Mesendoderm (in vitro differentiated cells): ENCODE measurements around the gene BAD.

Experiments used
- DNase-seq: peaks from one replicate; pipeline ENCODE4 v3.0.0; 2013
- H2AK5ac ChIP-seq: 2 replicates; pipeline ENCODE4 v1.6.1; 2013; ENCODE audit warnings: low read length, inconsistent platforms
- H2BK120ac ChIP-seq: 2 replicates; pipeline ENCODE4 v1.6.1; 2013; ENCODE audit warnings: low read depth, mild to moderate bottlenecking, low read length, moderate library complexity, mixed read lengths
- H2BK15ac ChIP-seq: replicated peaks from 2 replicates; pipeline ENCODE4 v1.6.1; 2013; ENCODE audit warnings: low read depth, mild to moderate bottlenecking, moderate library complexity
- H2BK5ac ChIP-seq: 2 replicates; pipeline ENCODE4 v1.6.1; 2013; ENCODE audit warnings: low read length, inconsistent platforms
- H3K18ac ChIP-seq: 2 replicates; pipeline ENCODE4 v1.6.1; 2013; ENCODE audit warnings: mild to moderate bottlenecking, low read length, mixed read lengths
- H3K23ac ChIP-seq: one replicate; pipeline ENCODE4 v1.6.1; 2013; ENCODE audit warnings: low read length
- H3K27ac ChIP-seq: 2 replicates; pipeline ENCODE4 v1.5.1; 2013; ENCODE audit warnings: low read depth, mild to moderate bottlenecking, inconsistent platforms, low read length, moderate library complexity
- H3K27me3 ChIP-seq: 2 replicates; pipeline ENCODE4 v1.6.1; 2013; ENCODE audit warnings: low read length, control low read depth, mild to moderate bottlenecking, inconsistent platforms; ENCODE audit not compliant: insufficient read depth, poor library complexity
- H3K36me3 ChIP-seq: 2 replicates; pipeline ENCODE4 v1.6.1; 2013; ENCODE audit warnings: low read length, inconsistent platforms; ENCODE audit not compliant: control insufficient read depth, insufficient read depth
- H3K4ac ChIP-seq: one replicate; pipeline ENCODE4 v1.6.1; 2013; ENCODE audit warnings: low read depth, mild to moderate bottlenecking, low read length, moderate library complexity
- H3K4me1 ChIP-seq: 2 replicates; pipeline ENCODE4 v1.6.1; 2013; ENCODE audit warnings: low read depth, low read length, inconsistent platforms; ENCODE audit not compliant: control insufficient read depth
- H3K4me2 ChIP-seq: 2 replicates; pipeline ENCODE4 v1.6.1; 2013; ENCODE audit warnings: low read length
- H3K4me3 ChIP-seq: 2 replicates; pipeline ENCODE4 v1.5.1; 2013; ENCODE audit warnings: mild to moderate bottlenecking, low read length
- H3K56ac ChIP-seq: one replicate; pipeline ENCODE4 v1.6.1; 2013; ENCODE audit warnings: low read length
- H3K79me1 ChIP-seq: 2 replicates; pipeline ENCODE4 v1.6.1; 2013; ENCODE audit warnings: low read length, inconsistent platforms
- H3K79me2 ChIP-seq: 2 replicates; pipeline ENCODE4 v1.6.1; 2013; ENCODE audit warnings: mild to moderate bottlenecking, low read length; ENCODE audit not compliant: control insufficient read depth, insufficient read depth
- H3K9ac ChIP-seq: 2 replicates; pipeline ENCODE4 v1.6.1; 2013; ENCODE audit warnings: low read length, inconsistent platforms
- H4K5ac ChIP-seq: one replicate; pipeline ENCODE4 v1.6.1; 2013; ENCODE audit warnings: low read length
- H4K8ac ChIP-seq: one replicate; pipeline ENCODE4 v1.6.1; 2013; ENCODE audit warnings: low read depth, mild to moderate bottlenecking, control low read depth, low read length, moderate library complexity
- WGBS: extraction: QIAGEN DNeasy Blood & Tissue Kit; methylation state at CpG from one replicate; pipeline ENCODE4 v1.1.7; 2013; ENCODE audit warnings: low lambda C conversion rate, missing lambda C conversion rate; ENCODE audit not compliant: insufficient coverage; ENCODE audit errors: extremely low coverage; 5-methylcytosine and 5-hydroxymethylcytosine counted together

BAD gene

DNA sequence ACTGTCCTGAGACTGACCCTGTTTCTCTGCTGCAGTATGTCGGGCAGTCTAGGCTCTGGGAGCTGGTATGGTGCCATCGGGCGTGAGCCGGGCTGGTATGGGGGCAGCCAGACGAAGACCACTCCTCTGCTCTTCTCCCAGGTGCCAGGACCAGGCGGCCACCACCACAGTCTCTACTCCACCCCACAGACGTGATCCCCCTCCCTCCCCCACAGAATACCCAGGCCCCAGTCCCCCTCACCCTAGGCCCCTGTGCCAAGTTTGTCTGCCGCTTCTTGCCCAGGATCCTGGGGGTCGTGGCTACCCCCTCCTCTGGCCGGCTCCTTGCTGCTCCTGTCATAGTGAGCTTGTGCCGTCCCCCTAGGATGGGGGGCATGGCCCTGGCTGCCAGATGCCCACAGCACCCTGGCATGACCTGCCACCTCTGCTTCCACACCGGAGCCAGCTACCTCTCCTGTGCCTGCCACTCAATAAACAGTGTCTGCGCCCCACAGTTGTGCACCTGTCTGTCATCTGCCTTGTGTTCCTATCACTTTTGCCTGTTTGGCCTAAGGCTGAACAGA lies 4.6 kb upstream of the BAD start:
- Histone ChIP-seq H3K79me1 (no peaks in the 10 kb centered on the region), H2BK15ac (no peak overlapping the region), H3K56ac (no peak overlapping the region), H3K27ac (no peak overlapping the region), H3K4me3 (no peak overlapping the region), H3K79me2 (no peaks in the 10 kb centered on the region), H2AK5ac (no peak overlapping the region), H3K4me1 (peaks cover 4% of the 10 kb centered on the region), H2BK5ac (no peak overlapping the region), H4K5ac (no peak overlapping the region), H3K27me3 (peaks cover 39% of the 10 kb centered on the region), H3K36me3 (no peaks in the 10 kb centered on the region), H4K8ac (no peak overlapping the region), H3K23ac (no peak overlapping the region), H2BK120ac (no peak overlapping the region), H3K18ac (no peak overlapping the region), H3K4ac (no peak overlapping the region), H3K9ac (no peak overlapping the region), H3K4me2 (no peak overlapping the region)
- no CpG with 5 or more reads among the region's 13 CpGs for WGBS
- DNase-seq = no peak

DNA sequence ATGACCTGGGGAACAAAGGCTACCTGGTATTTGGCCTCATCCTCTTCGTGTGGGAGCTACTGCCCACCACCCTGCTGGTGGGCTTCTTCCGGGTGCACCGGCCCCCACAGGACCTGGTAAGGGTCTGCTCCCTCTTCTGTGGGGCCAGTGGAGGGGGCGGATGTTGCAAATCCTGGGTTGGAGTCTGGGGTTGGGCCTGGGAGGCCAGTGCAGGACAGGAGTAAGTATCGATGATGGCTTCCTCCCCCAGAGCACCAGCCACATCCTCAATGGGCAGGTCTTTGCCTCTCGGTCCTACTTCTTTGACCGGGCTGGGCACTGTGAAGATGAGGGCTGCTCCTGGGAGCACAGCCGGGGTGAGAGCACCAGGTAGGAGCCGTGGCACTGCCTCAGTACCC lies 3.9 kb upstream of the BAD start:
- no peak for DNase-seq
- no peaks in the 10 kb centered on the region for H3K79me1 ChIP-seq
- no peak overlapping the region for H4K5ac ChIP-seq
- H3K27me3 ChIP-seq = peaks cover 33% of the 10 kb centered on the region
- H2AK5ac ChIP-seq = no peak overlapping the region
- H2BK15ac ChIP-seq = no peak overlapping the region
- no peak overlapping the region for H3K27ac ChIP-seq
- no peak overlapping the region for H3K4ac ChIP-seq
- no peak overlapping the region for H4K8ac ChIP-seq
- H3K4me3 ChIP-seq = no peak overlapping the region
- no peak overlapping the region for H3K23ac ChIP-seq
- no peaks in the 10 kb centered on the region for H3K79me2 ChIP-seq
- no CpG with 5 or more reads among the region's 9 CpGs for WGBS
- H3K36me3 ChIP-seq = no peaks in the 10 kb centered on the region
- H3K4me1 ChIP-seq = peaks cover 6% of the 10 kb centered on the region
- no peak overlapping the region for H3K18ac ChIP-seq
- no peak overlapping the region for H2BK5ac ChIP-seq
- H3K4me2 ChIP-seq = no peak overlapping the region
- no peak overlapping the region for H2BK120ac ChIP-seq
- no peak overlapping the region for H3K9ac ChIP-seq
- no peak overlapping the region for H3K56ac ChIP-seq

DNA sequence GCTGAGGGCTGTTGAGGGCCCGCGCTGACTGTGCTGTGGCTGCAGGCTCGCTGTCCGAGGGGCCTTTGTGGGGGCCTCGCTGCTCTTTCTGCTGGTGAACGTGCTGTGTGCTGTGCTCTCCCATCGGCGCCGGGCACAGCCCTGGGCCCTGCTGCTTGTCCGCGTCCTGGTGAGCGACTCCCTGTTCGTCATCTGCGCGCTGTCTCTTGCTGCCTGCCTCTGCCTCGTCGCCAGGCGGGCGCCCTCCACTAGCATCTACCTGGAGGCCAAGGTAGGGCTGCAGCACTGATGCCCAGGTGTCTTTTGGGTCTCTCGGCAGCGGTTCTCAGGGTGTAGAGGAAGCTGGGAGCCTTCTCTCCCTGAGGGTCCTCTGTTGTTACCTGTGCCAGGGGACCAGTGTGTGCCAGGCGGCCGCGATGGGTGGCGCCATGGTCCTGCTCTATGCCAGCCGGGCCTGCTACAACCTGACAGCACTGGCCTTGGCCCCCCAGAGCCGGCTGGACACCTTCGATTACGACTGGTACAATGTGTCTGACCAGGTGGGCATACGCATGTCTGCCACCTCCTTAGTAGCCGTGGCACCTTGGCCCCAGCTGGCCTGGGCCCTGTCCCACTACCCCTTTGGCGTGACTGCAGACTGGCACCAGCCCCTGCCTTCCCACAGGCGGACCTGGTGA lies 3.3 kb upstream of the BAD start:
- Histone ChIP-seq H3K23ac (no peak overlapping the region), H3K36me3 (no peaks in the 10 kb centered on the region), H4K5ac (no peak overlapping the region), H3K79me2 (no peaks in the 10 kb centered on the region), H2BK15ac (no peak overlapping the region), H3K9ac (no peak overlapping the region), H3K27ac (no peak overlapping the region), H2BK120ac (no peak overlapping the region), H4K8ac (no peak overlapping the region), H3K4me3 (no peak overlapping the region), H3K18ac (no peak overlapping the region), H3K4ac (no peak overlapping the region), H2BK5ac (no peak overlapping the region), H3K4me2 (no peak overlapping the region), H3K4me1 (peaks cover 6% of the 10 kb centered on the region), H3K79me1 (no peaks in the 10 kb centered on the region), H2AK5ac (no peak overlapping the region), H3K27me3 (peaks cover 28% of the 10 kb centered on the region), H3K56ac (no peak overlapping the region)
- WGBS = no CpG with 5 or more reads among the region's 33 CpGs
- no peak for DNase-seq

DNA sequence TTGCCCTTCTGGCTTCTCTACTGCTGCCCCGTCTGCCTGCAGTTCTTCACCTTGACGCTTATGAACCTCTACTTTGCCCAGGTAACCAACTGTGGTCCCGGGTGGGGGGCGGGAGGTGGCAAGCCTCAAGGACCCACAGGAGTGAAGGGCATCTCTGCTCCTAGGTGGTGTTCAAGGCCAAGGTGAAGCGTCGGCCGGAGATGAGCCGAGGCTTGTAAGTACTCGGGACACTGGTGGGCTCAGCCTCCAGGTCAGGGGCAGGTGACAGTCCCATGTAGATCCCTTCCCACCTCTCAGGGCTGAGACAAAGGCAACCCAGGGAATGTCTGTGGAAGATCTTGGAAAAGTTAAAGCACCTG lies 2.3 kb upstream of the BAD start:
- no peak overlapping the region for H2BK120ac ChIP-seq
- no peak overlapping the region for H3K4me3 ChIP-seq

DNA sequence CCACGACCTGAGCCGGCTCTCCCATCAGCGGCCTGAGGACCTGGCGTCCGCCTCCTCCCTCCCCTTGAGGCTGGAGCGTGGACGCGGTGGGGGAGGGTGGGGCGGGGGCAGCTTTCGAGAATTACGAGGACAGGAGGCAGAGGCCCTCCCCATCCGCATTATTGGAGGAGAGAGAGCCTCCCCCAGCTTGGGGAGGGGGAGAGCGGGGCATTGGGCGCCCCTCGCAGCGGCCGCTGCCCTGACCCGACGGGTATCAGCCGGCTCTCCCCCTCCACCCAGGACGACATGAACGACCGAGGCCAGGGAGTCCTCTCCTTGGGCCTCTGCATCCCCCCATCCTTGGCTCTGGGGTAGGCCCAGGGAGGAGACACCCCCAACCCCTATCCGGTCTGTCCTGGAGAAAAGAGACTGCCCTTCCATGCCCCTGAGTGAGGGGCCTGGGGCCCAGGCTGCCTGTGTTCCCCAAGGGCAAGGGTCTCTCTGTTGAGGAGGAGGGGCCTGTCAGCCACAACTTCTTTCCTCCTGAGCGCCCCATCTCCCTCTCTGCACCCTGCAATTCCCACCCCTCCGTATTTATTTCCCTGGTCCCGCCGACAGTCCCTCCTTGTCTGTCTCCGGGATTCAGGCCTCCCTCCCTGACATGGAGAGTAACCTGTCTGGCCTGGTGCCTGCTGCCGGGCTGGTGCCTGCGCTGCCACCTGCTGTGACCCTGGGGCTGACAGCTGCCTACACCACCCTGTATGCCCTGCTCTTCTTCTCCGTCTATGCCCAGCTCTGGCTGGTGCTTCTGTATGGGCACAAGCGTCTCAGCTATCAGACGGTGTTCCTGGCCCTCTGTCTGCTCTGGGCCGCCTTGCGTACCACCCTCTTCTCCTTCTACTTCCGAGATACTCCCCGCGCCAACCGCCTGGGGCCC lies 1.7 kb upstream of the BAD start:
- DNase-seq = no peak
- H3K18ac ChIP-seq = peak overlapping the region; percentile 71
- H3K79me2 ChIP-seq = no peaks in the 10 kb centered on the region
- peak overlapping the region; percentile 41 for H3K4ac ChIP-seq
- H2BK5ac ChIP-seq = no peak overlapping the region
- H3K56ac ChIP-seq = peak overlapping the region; percentile 88
- H3K9ac ChIP-seq = peak overlapping the region; percentile 92
- H2BK15ac ChIP-seq = no peak overlapping the region
- WGBS = no CpG with 5 or more reads among the region's 40 CpGs
- peaks cover 6% of the 10 kb centered on the region for H3K4me1 ChIP-seq
- H3K23ac ChIP-seq = peak overlapping the region; percentile 11
- H4K8ac ChIP-seq = no peak overlapping the region
- no peaks in the 10 kb centered on the region for H3K79me1 ChIP-seq
- peak overlapping the region; percentile 61 for H3K4me2 ChIP-seq
- no peak overlapping the region for H3K27ac ChIP-seq
- H3K36me3 ChIP-seq = no peaks in the 10 kb centered on the region
- no peak overlapping the region for H2AK5ac ChIP-seq
- no peak overlapping the region for H4K5ac ChIP-seq
- H3K27me3 ChIP-seq = peaks cover 11% of the 10 kb centered on the region
- H2BK120ac ChIP-seq = no peak overlapping the region
- H3K4me3 ChIP-seq = peak overlapping the region; percentile 29

More for the DNA sequence above, 2.3 kb upstream of the BAD start:
- H3K4me1 ChIP-seq = peaks cover 6% of the 10 kb centered on the region
- H3K36me3 ChIP-seq = no peaks in the 10 kb centered on the region
- no peak overlapping the region for H3K18ac ChIP-seq
- H3K56ac ChIP-seq = no peak overlapping the region
- H2BK5ac ChIP-seq = no peak overlapping the region
- H4K5ac ChIP-seq = no peak overlapping the region
- H3K27me3 ChIP-seq = peaks cover 17% of the 10 kb centered on the region
- no peak overlapping the region for H3K27ac ChIP-seq
- no peak overlapping the region for H3K4ac ChIP-seq
- no peak for DNase-seq
- H3K79me2 ChIP-seq = no peaks in the 10 kb centered on the region
- H2BK15ac ChIP-seq = no peak overlapping the region
- no peak overlapping the region for H3K4me2 ChIP-seq
- no peak overlapping the region for H3K23ac ChIP-seq
- H3K79me1 ChIP-seq = no peaks in the 10 kb centered on the region
- no peak overlapping the region for H3K9ac ChIP-seq
- no peak overlapping the region for H4K8ac ChIP-seq
- no CpG with 5 or more reads among the region's 9 CpGs for WGBS
- no peak overlapping the region for H2AK5ac ChIP-seq
